Keratinocyte (primary cell): ENCODE results near the gene OR7G2. TPM values are rescaled to one million over a fixed set of nuclear protein-coding genes. Genes with fewer than 3 reads are reported as not detected.
"Not testable (repeated sequence)": the region's sequence is repeated elsewhere in the genome, so short reads cannot be mapped to it uniquely, and the experiment has no call there.

Source experiments
- DNase-seq: peaks from one replicate; pipeline ENCODE4 v3.0.0-alpha.2; 2011; ENCODE audit warnings: low read depth, missing footprints, low spot score
- FAIRE-seq: peaks from 2 replicates; lab custom pipeline; 2011; peaks lifted over from hg19 to GRCh38; lab: Jason Lieb, UNC
- H2AFZ ChIP-seq: 2 replicates; pipeline ENCODE4 v1.6.0; 2012; ENCODE audit warnings: low read length, control low read depth, inconsistent platforms; ENCODE audit not compliant: control insufficient read depth
- H3K27ac ChIP-seq: 2 replicates; pipeline ENCODE4 v1.5.1; 2011; ENCODE audit warnings: low read length; ENCODE audit not compliant: control insufficient read depth, insufficient read depth
- H3K27me3 ChIP-seq: 3 replicates; pipeline ENCODE4 v1.6.0; 2011; ENCODE audit warnings: low read length; ENCODE audit not compliant: control insufficient read depth, insufficient read depth; ENCODE audit errors: extremely low read depth
- H3K36me3 ChIP-seq, 2 experiments: 2 replicates in 1 of 2; 3 replicates in 1 of 2; pipeline ENCODE4 v1.5.1; 2011; ENCODE audit warnings: low read length in 2 of 2, mild to moderate bottlenecking in 1 of 2; ENCODE audit not compliant: control insufficient read depth in 2 of 2, insufficient read depth in 2 of 2; ENCODE audit errors: extremely low read depth in 1 of 2
- H3K4me1 ChIP-seq: 3 replicates; pipeline ENCODE4 v1.5.1; 2011; ENCODE audit warnings: low read length; ENCODE audit not compliant: control insufficient read depth, insufficient read depth; ENCODE audit errors: extremely low read depth
- H3K4me2 ChIP-seq: 3 replicates; pipeline ENCODE4 v1.6.0; 2011; ENCODE audit warnings: low read depth, low read length; ENCODE audit not compliant: control insufficient read depth, insufficient read depth; ENCODE audit errors: extremely low read depth
- H3K4me3 ChIP-seq, 3 experiments: fragments of 200-600 bp in 1 of 3; sonication (generic) in 1 of 3; 2 replicates in 2 of 3; 3 replicates in 1 of 3; pipeline ENCODE4 v1.5.1; 2011 to 2016; ENCODE audit warnings: low read length in 3 of 3, mild to moderate bottlenecking in 3 of 3, control low read depth in 2 of 3, inconsistent platforms in 1 of 3, low read depth in 1 of 3, mixed read lengths in 1 of 3, mixed run types in 1 of 3, moderate library complexity in 1 of 3; ENCODE audit not compliant: control insufficient read depth in 2 of 3, insufficient read depth in 2 of 3; ENCODE audit errors: extremely low read depth in 1 of 3
- H3K79me2 ChIP-seq: 2 replicates; pipeline ENCODE4 v1.6.0; 2012; ENCODE audit warnings: low read length; ENCODE audit not compliant: control insufficient read depth, insufficient read depth
- H3K9ac ChIP-seq: 3 replicates; pipeline ENCODE4 v1.6.0; 2011; ENCODE audit warnings: low read length; ENCODE audit not compliant: control insufficient read depth, insufficient read depth; ENCODE audit errors: extremely low read depth
- H3K9me1 ChIP-seq: 3 replicates; pipeline ENCODE4 v1.6.0; 2011; ENCODE audit warnings: low read length; ENCODE audit not compliant: control insufficient read depth, insufficient read depth; ENCODE audit errors: extremely low read depth
- H3K9me3 ChIP-seq: 2 replicates; pipeline ENCODE4 v1.5.1; 2012; ENCODE audit warnings: low read depth, low read length; ENCODE audit not compliant: control insufficient read depth
- H4K20me1 ChIP-seq: 3 replicates; pipeline ENCODE4 v1.6.0; 2011; ENCODE audit warnings: low read length; ENCODE audit not compliant: control insufficient read depth, insufficient read depth; ENCODE audit errors: extremely low read depth
- CTCF ChIP-seq, 3 experiments: IDR thresholded peaks in 1 of 3; conservative IDR thresholded peaks in 1 of 3; optimal IDR thresholded peaks in 1 of 3; 2 replicates in 2 of 3; 3 replicates in 1 of 3; pipeline versions ENCODE3 to v1.5.1; 2011; ENCODE audit warnings: low read length in 3 of 3, mild to moderate bottlenecking in 3 of 3, moderate library complexity in 2 of 3, control low read depth in 1 of 3, inconsistent platforms in 1 of 3; ENCODE audit not compliant: insufficient read depth in 2 of 3; ENCODE audit errors: extremely low read depth in 1 of 3
- EZH2 ChIP-seq: IDR thresholded peaks from one replicate; pipeline ENCODE4 v1.6.1; 2012; ENCODE audit warnings: inconsistent platforms, mild to moderate bottlenecking, low read length, moderate library complexity
- dilution Hi-C: fragments of 300-500 bp; cut with MboI; formaldehyde crosslinking; loops from one replicate; pipeline ENCODE4 v1.7.0; 2020; ENCODE audit warnings: low sequenced_read_pairs; ENCODE audit not compliant: extremely low pct_ligation_motif_present
- polyA plus RNA-seq, 5 experiments: library from polyadenylated mRNA; depleted of rRNA in 3 of 5; stranded (reverse) in 3 of 5; stranded (forward) in 1 of 5; unstranded in 1 of 5; fragments of >200 nt; gene quantifications; 1 replicate in 1 of 5; 2 replicates in 3 of 5; 3 replicates in 1 of 5; pipeline versions ENCODE4 v1.2.1 to v1.2.3, GENCODE V29; 2011 to 2012; ENCODE audit warnings: missing spikeins in 2 of 5, low read depth in 1 of 5, low replicate concordance in 1 of 5

Gene OR7G2
- polyA plus RNA-seq, 1 donor (not counting 4 experiments of a cell fraction or from before 2014, with no cell fraction given): not detected

- peaks cover 10% of the 10 kb centered on the region for H3K4me1 ChIP-seq
- no peaks in the 10 kb centered on the region for H3K36me3 ChIP-seq
- DNase-seq: peak; percentile 76
- H3K27me3 ChIP-seq: no peaks in the 10 kb centered on the region
- peak overlapping the region in 1 of 3 experiments; percentile 4 for H3K4me3 ChIP-seq
- peak overlapping the region; percentile 70 for H3K27ac ChIP-seq
- H3K4me2 ChIP-seq: peak overlapping the region; percentile 43
- dilution Hi-C loops: no loop called here
- no peaks in the 10 kb centered on the region for H4K20me1 ChIP-seq
- H3K9ac ChIP-seq: peak overlapping the region; percentile 11
- peak; percentile 92 for FAIRE-seq
- peak overlapping the region; percentile 50 for H2AFZ ChIP-seq
- no peaks in the 10 kb centered on the region for H3K9me3 ChIP-seq
- H3K79me2 ChIP-seq: no peaks in the 10 kb centered on the region
- H3K9me1 ChIP-seq: no peaks in the 10 kb centered on the region
- no peak for TF ChIP-seq EZH2
Observed at GRCh38 chr19:9075064-9075949, 32.0 kb downstream of the OR7G2 start.

GRCh38 chr19:9073806-9074205 is 33.5 kb downstream of the OR7G2 start:
- H3K4me1 ChIP-seq: peaks cover 10% of the 10 kb centered on the region
- TF ChIP-seq EZH2 (no peak), CTCF (optimal IDR thresholded peaks at IDR 0.05 in 1 of 3, IDR thresholded peaks at IDR 0.05 in 1 of 3, conservative IDR thresholded peaks at IDR 0.05 in 1 of 3; ENCODE audit: extremely low read depth in 1 of 3, insufficient read depth in 2 of 3, low read length in 3 of 3) (no peak)
- H3K4me3 ChIP-seq: no peak overlapping the region
- H3K9ac ChIP-seq: no peak overlapping the region
- H3K27ac ChIP-seq: no peak overlapping the region
- H3K79me2 ChIP-seq: no peaks in the 10 kb centered on the region
- H3K9me1 ChIP-seq: no peaks in the 10 kb centered on the region
- DNase-seq (no peak), FAIRE-seq (no peak)
- H4K20me1 ChIP-seq: no peaks in the 10 kb centered on the region
- H3K4me2 ChIP-seq: no peak overlapping the region
- H2AFZ ChIP-seq: no peak overlapping the region
- H3K9me3 ChIP-seq: no peaks in the 10 kb centered on the region
- H3K27me3 ChIP-seq: no peaks in the 10 kb centered on the region
- dilution Hi-C loops: no loop called here
- H3K36me3 ChIP-seq: no peaks in the 10 kb centered on the region

- H3K36me3 ChIP-seq, H3K27ac ChIP-seq, H3K9ac ChIP-seq, H2AFZ ChIP-seq, H3K4me3 ChIP-seq, H3K27me3 ChIP-seq, H3K9me1 ChIP-seq, H4K20me1 ChIP-seq, dilution Hi-C loops, DNase-seq, H3K4me2 ChIP-seq, H3K9me3 ChIP-seq, H3K79me2 ChIP-seq, FAIRE-seq: not testable (repeated sequence)
- peaks cover 10% of the 10 kb centered on the region for H3K4me1 ChIP-seq
Observed at GRCh38 chr19:9071720-9072119, 35.6 kb downstream of the OR7G2 start.
